Measurements from ENCODE around the gene RAI1. TPM values are rescaled to one million over a fixed set of nuclear protein-coding genes. Genes with fewer than 3 reads are reported as not detected.
A peak's percentile ranks its signal among the peaks of the same experiment; 100 is the strongest.
"Not testable (repeated sequence)": the region's sequence is repeated elsewhere in the genome, so short reads cannot be mapped to it uniquely, and the experiment has no call there.

RAI1 gene, protein sequence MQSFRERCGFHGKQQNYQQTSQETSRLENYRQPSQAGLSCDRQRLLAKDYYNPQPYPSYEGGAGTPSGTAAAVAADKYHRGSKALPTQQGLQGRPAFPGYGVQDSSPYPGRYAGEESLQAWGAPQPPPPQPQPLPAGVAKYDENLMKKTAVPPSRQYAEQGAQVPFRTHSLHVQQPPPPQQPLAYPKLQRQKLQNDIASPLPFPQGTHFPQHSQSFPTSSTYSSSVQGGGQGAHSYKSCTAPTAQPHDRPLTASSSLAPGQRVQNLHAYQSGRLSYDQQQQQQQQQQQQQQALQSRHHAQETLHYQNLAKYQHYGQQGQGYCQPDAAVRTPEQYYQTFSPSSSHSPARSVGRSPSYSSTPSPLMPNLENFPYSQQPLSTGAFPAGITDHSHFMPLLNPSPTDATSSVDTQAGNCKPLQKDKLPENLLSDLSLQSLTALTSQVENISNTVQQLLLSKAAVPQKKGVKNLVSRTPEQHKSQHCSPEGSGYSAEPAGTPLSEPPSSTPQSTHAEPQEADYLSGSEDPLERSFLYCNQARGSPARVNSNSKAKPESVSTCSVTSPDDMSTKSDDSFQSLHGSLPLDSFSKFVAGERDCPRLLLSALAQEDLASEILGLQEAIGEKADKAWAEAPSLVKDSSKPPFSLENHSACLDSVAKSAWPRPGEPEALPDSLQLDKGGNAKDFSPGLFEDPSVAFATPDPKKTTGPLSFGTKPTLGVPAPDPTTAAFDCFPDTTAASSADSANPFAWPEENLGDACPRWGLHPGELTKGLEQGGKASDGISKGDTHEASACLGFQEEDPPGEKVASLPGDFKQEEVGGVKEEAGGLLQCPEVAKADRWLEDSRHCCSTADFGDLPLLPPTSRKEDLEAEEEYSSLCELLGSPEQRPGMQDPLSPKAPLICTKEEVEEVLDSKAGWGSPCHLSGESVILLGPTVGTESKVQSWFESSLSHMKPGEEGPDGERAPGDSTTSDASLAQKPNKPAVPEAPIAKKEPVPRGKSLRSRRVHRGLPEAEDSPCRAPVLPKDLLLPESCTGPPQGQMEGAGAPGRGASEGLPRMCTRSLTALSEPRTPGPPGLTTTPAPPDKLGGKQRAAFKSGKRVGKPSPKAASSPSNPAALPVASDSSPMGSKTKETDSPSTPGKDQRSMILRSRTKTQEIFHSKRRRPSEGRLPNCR (N-terminal part only)
- total RNA-seq, result 10 to 100 TPM; 15.8 to 31.0 TPM

GRCh38 chr17:17681187-17681743 is at the start of gene RAI1:
TSS of gene RAI1 (plus strand) at chr17:17681458. CDS start at chr17:17792949, 111,491 bp downstream.
- DNase-seq (ENCODE audit: low spot score) (peak; percentile 83), ATAC-seq (peak; percentile 75 to 85)
- H3K27ac Mint-ChIP-seq, result peak within 1 kb of the TSS; percentile 73 to 79
- H3K4me1 Mint-ChIP-seq (ENCODE audit: low read depth in 2 of 2), result peaks cover 32 to 36% of the 10 kb centered on the region in 2 donors
- no peaks in the 10 kb centered on the region for H3K36me3 Mint-ChIP-seq
- no peaks in the 10 kb centered on the region for H3K9me3 Mint-ChIP-seq
- no peaks in the 10 kb centered on the region for H3K27me3 Mint-ChIP-seq
- peak within 1 kb of the TSS; percentile 89 for H3K4me3 Mint-ChIP-seq

DNA sequence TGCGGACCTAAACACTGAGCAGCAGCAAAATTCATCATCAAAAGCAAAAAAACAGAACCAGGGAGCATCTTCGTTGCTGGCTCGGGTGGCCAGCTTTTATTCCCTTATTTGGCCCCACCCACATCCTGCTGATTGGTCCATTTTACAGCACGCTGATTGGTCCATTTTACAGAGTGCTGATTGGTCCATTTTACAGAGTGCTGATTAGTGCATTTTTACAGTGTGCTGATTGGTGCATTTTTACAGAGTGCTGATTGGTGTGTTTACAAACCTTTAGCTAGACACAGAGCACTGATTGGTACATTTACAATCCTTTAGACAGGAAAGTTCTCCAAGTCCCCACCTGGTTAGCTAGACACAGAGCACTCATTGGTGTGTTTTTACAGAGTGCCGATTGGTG is 48.6 kb upstream of the RAI1 start:
- ATAC-seq; H3K4me3 Mint-ChIP-seq; H3K36me3 Mint-ChIP-seq; H3K27me3 Mint-ChIP-seq; DNase-seq (ENCODE audit: low spot score); H3K27ac Mint-ChIP-seq; H3K9me3 Mint-ChIP-seq: not testable (repeated sequence)
- H3K4me1 Mint-ChIP-seq (ENCODE audit: low read depth in 2 of 2), result peaks cover 6 to 12% of the 10 kb centered on the region in 2 donors

DNA sequence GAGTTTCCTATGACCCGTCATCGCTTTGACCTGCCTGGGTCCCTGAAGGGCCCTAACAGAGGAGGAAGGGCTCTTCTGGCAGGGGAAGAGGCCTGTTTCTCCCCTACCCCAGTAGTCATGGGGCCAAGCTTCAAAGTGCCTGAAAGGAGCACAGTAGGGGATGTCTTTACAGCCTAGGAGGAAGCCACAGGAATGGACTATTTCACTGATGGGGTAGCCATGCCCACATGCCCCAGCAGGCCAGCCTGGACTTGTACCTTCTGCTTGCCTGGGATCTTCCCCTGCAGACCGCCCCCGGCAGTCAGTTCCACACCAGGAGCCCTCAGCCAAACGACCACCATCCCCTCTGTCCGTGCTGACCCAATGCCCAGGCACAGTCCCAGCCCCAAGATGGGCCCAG is 47.9 kb upstream of the RAI1 start:
- DNase-seq (ENCODE audit: low spot score) (no peak), ATAC-seq (peak in 1 of 2 donors; percentile 7)
- Mint-ChIP-seq H3K4me1 (ENCODE audit: low read depth in 2 of 2) (peaks cover 8 to 11% of the 10 kb centered on the region in 2 donors), H3K36me3 (no peaks in the 10 kb centered on the region), H3K27ac (no peak overlapping the region), H3K27me3 (peaks cover 3 to 5% of the 10 kb centered on the region in 2 donors), H3K9me3 (no peaks in the 10 kb centered on the region), H3K4me3 (no peak overlapping the region)

GRCh38 chr17:17635126-17635525 is 46.1 kb upstream of the RAI1 start:
- no peak overlapping the region for H3K27ac Mint-ChIP-seq
- H3K9me3 Mint-ChIP-seq, result no peaks in the 10 kb centered on the region
- peaks cover 6% of the 10 kb centered on the region in 2 donors for H3K27me3 Mint-ChIP-seq
- no peak for DNase-seq (ENCODE audit: low spot score)
- H3K4me1 Mint-ChIP-seq (ENCODE audit: low read depth in 2 of 2), result peaks cover 0 to 4% of the 10 kb centered on the region in 2 donors
- ATAC-seq, result no peak
- H3K36me3 Mint-ChIP-seq, result no peaks in the 10 kb centered on the region
- H3K4me3 Mint-ChIP-seq, result no peak overlapping the region

- H3K27ac Mint-ChIP-seq; H3K4me3 Mint-ChIP-seq; H3K27me3 Mint-ChIP-seq; DNase-seq (ENCODE audit: low spot score); H3K4me1 Mint-ChIP-seq (ENCODE audit: low read depth in 2 of 2); ATAC-seq; H3K9me3 Mint-ChIP-seq; H3K36me3 Mint-ChIP-seq: not testable (repeated sequence)
Measured at GRCh38 chr17:17635537-17636271, 45.6 kb upstream of the RAI1 start.

GRCh38 chr17:17636272-17636885 is 44.9 kb upstream of the RAI1 start:
- ATAC-seq, result no peak
- Mint-ChIP-seq H3K36me3 (no peaks in the 10 kb centered on the region), H3K27ac (no peak overlapping the region), H3K27me3 (peaks cover 6% of the 10 kb centered on the region in 2 donors), H3K4me1 (ENCODE audit: low read depth in 2 of 2) (peaks cover 0 to 4% of the 10 kb centered on the region in 2 donors), H3K4me3 (no peak overlapping the region), H3K9me3 (no peaks in the 10 kb centered on the region)
- no peak for DNase-seq (ENCODE audit: low spot score)

DNA sequence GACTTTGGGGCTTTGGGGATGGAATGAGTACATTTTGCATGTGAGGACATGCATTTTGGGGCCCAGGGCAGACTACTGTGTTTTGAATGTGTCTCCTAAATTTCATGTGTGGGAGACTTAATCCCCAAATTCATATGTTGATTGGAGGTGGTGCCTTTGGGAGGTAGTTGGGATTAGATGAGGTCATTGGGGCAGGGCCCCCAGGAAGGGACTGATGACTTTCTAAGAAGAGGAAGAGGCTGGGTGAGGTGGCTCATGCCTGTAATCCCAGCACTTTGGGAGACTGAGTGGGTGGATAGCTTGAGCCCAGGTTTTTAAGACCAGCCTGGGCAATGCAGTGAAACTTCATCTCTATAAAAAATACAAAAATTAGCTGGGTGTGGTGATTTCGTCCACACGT is 42.8 kb upstream of the RAI1 start:
- ATAC-seq, result no peak
- Mint-ChIP-seq H3K4me3 (no peak overlapping the region), H3K27me3 (peaks cover 6% of the 10 kb centered on the region in 2 donors), H3K4me1 (ENCODE audit: low read depth in 2 of 2) (peaks cover 0 to 4% of the 10 kb centered on the region in 2 donors), H3K27ac (no peak overlapping the region), H3K36me3 (no peaks in the 10 kb centered on the region), H3K9me3 (no peaks in the 10 kb centered on the region)
- no peak for DNase-seq (ENCODE audit: low spot score)

- not testable (repeated sequence) for DNase-seq (ENCODE audit: low spot score); H3K27ac Mint-ChIP-seq; H3K9me3 Mint-ChIP-seq; H3K27me3 Mint-ChIP-seq; H3K36me3 Mint-ChIP-seq; H3K4me1 Mint-ChIP-seq (ENCODE audit: low read depth in 2 of 2); ATAC-seq; H3K4me3 Mint-ChIP-seq
Measured at GRCh38 chr17:17639661-17640270, 41.5 kb upstream of the RAI1 start.

GRCh38 chr17:17641621-17642409 is 39.4 kb upstream of the RAI1 start:
- H3K9me3 Mint-ChIP-seq, result no peaks in the 10 kb centered on the region
- peak; percentile 86 for DNase-seq (ENCODE audit: low spot score)
- H3K4me1 Mint-ChIP-seq (ENCODE audit: low read depth in 2 of 2), result peaks cover 0 to 4% of the 10 kb centered on the region in 2 donors
- peak overlapping the region in 1 of 2 donors; percentile 19 for H3K27ac Mint-ChIP-seq
- H3K4me3 Mint-ChIP-seq, result no peak overlapping the region
- ATAC-seq, result peak; percentile 77 to 87
- peaks cover 6% of the 10 kb centered on the region in 2 donors for H3K27me3 Mint-ChIP-seq
- no peaks in the 10 kb centered on the region for H3K36me3 Mint-ChIP-seq

DNA sequence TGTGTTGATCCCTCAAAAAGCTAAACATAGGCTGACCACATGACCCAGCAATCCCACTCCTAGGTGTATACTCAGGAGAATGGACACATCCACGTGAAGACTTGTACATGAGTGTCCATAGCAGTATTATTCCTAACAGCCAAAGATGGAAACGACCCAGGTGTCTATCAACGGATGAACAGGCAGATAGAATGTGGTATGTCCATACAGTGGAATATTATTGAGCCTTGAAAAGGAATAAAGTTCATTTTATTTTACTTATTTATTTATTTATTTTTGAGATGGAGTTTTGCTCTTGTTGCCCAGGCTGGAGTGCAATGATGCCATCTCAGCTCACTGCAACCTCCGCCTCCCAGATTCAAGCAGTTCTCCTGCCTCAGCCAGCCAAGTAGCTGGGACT is 36.1 kb upstream of the RAI1 start:
- ATAC-seq; H3K4me1 Mint-ChIP-seq (ENCODE audit: low read depth in 2 of 2); H3K27me3 Mint-ChIP-seq; H3K9me3 Mint-ChIP-seq; H3K36me3 Mint-ChIP-seq; H3K27ac Mint-ChIP-seq; H3K4me3 Mint-ChIP-seq; DNase-seq (ENCODE audit: low spot score): not testable (repeated sequence)

GRCh38 chr17:17645961-17646360 is 35.3 kb upstream of the RAI1 start:
- Mint-ChIP-seq H3K4me3 (no peak overlapping the region), H3K36me3 (no peaks in the 10 kb centered on the region), H3K4me1 (ENCODE audit: low read depth in 2 of 2) (no peaks in the 10 kb centered on the region), H3K27me3 (peaks cover 0 to 3% of the 10 kb centered on the region in 2 donors), H3K27ac (no peak overlapping the region), H3K9me3 (no peaks in the 10 kb centered on the region)
- DNase-seq (ENCODE audit: low spot score), result no peak
- ATAC-seq, result no peak
